Measurements from ENCODE around the gene FARP1. TPM values are rescaled to one million over a fixed set of nuclear protein-coding genes. Genes with fewer than 3 reads are reported as not detected.
"Not testable (repeated sequence)": the region's sequence is repeated elsewhere in the genome, so short reads cannot be mapped to it uniquely, and the experiment has no call there.

The FARP1 gene
- total RNA-seq, 4 donors from 2014 or later, result 13.1 to 71.2 (median 46.6) TPM

DNA sequence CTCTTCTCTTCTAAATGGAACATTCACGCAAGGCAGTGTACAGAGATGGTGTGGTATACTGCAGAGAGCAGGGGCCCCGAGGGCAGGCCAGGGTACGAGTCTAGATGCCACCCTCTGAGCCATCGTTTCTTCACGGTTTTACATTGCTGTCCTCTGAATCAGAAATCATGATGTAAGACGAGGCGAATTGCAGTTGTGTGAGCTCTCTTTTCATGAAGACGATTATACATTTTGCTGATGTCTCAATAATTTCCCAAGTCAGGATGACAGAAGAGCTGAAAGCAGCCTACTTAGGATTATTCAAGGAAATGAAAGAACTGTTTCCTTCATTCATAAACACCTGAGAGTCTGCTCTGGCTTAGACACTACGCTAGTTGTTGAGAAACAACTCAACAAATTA lies 127.9 kb downstream of the FARP1 start:
- Histone ChIP-seq H3K36me3 (no peaks in the 10 kb centered on the region), H3K27me3 (no peaks in the 10 kb centered on the region), H3K27ac (no peak overlapping the region), H3K4me1 (no peaks in the 10 kb centered on the region), H3K4me3 (no peak overlapping the region), H3K9me3 (no peaks in the 10 kb centered on the region)
- intact Hi-C loops (cut with DNase I; ENCODE audit: low total_unique reads), result no loop called here
- DNase-seq, result no peak
- no peak for TF ChIP-seq POLR2A (IDR thresholded peaks at IDR 0.05)
- TF ChIP-seq, protein P1, sequence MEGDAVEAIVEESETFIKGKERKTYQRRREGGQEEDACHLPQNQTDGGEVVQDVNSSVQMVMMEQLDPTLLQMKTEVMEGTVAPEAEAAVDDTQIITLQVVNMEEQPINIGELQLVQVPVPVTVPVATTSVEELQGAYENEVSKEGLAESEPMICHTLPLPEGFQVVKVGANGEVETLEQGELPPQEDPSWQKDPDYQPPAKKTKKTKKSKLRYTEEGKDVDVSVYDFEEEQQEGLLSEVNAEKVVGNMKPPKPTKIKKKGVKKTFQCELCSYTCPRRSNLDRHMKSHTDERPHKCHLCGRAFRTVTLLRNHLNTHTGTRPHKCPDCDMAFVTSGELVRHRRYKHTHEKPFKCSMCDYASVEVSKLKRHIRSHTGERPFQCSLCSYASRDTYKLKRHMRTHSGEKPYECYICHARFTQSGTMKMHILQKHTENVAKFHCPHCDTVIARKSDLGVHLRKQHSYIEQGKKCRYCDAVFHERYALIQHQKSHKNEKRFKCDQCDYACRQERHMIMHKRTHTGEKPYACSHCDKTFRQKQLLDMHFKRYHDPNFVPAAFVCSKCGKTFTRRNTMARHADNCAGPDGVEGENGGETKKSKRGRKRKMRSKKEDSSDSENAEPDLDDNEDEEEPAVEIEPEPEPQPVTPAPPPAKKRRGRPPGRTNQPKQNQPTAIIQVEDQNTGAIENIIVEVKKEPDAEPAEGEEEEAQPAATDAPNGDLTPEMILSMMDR (IDR thresholded peaks at IDR 0.05), result no peak

DNA sequence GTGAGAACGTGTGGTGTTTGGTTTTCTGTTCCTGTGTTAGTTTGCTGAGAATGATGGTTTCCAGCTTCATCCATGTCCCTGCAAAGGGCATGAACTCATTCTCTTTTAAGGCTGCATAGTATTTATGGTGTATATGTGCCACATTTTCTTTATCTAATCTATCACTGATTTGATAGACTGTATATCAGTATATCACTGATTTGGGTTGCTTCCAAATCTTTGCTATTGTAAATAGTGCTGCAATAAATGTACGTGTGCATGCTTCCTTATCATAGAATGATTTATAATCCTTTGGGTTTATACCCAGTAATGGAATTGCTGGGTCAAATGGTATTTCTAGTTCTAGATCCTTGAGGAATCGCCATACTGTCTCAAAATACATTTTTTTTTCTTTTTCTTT lies 128.8 kb downstream of the FARP1 start:
- H3K36me3 ChIP-seq; H3K4me1 ChIP-seq; H3K27ac ChIP-seq; intact Hi-C loops (cut with DNase I; ENCODE audit: low total_unique reads); H3K9me3 ChIP-seq; H3K27me3 ChIP-seq; DNase-seq; H3K4me3 ChIP-seq: not testable (repeated sequence)

DNA sequence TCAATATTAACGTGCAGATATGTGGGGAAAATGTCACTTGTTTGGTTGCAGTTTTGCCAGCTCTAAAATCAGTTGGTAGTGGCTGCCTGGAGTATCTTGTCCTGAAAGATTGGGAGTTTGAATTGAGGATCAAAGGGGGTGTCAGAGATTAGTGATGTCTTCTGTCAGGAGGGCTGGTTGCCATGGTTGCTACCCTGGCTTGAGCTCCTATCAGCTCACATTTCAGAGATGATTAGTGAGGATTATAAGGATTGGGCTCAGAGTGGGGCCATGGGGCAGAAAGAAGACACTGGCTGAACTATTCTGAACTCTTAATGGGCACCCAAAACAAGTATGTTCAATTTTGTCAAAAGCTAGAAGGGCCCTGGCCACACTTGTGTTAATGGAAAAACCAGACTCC lies 129.7 kb downstream of the FARP1 start:
- intact Hi-C loops (cut with DNase I; ENCODE audit: low total_unique reads), result no loop called here
- no peak for DNase-seq
- Histone ChIP-seq H3K4me3 (no peak overlapping the region), H3K27ac (no peak overlapping the region), H3K27me3 (no peaks in the 10 kb centered on the region), H3K36me3 (no peaks in the 10 kb centered on the region), H3K4me1 (no peaks in the 10 kb centered on the region), H3K9me3 (no peaks in the 10 kb centered on the region)
- no peak for TF ChIP-seq POLR2A (IDR thresholded peaks at IDR 0.05)
- TF ChIP-seq, protein P1 (IDR thresholded peaks at IDR 0.05), result no peak

DNA sequence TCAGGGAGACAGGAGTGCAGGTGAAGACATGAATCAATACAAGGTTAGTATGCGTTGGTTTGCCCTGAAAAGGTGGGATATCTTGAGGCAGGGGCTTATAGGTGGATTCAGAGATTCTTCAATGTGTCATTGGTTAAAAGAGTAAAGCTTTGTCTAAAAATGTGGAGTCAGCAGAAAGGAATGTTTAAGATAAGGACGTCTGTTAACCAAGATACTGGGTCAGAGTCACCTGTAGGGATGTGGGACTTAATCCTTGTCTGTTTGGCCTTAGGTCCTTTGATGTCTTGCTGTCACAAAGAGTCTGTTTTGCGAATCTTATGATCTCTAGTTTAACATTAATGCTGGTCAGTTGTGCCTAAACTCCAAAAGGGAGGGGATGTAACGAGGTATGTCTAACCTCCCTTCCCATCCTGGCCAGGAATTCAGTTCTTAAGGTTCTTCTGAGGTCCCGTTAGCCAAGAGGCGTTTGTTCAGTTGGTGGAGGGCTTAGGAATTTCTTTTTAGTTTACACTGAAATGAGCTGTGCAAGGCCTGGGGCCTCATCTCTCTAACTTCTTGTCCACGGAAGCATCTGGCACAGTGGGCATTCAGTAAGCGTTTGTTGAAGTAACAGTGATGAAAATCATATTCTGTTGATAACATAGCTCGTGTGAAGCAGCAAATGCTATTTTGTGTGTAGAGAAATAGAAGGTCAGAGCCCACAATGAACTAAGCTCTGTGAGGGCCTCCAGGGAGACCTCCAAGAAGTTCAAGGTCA lies 130.4 kb downstream of the FARP1 start:
- TF ChIP-seq, protein P1 (IDR thresholded peaks at IDR 0.05), result no peak
- no peak for TF ChIP-seq POLR2A (IDR thresholded peaks at IDR 0.05)
- H3K9me3 ChIP-seq, result no peaks in the 10 kb centered on the region
- no peak overlapping the region for H3K4me3 ChIP-seq
- H3K27ac ChIP-seq, result no peak overlapping the region
- intact Hi-C loops (cut with DNase I; ENCODE audit: low total_unique reads), result no loop called here
- no peaks in the 10 kb centered on the region for H3K36me3 ChIP-seq
- no peak for DNase-seq
- no peaks in the 10 kb centered on the region for H3K4me1 ChIP-seq
- H3K27me3 ChIP-seq, result no peaks in the 10 kb centered on the region

DNA sequence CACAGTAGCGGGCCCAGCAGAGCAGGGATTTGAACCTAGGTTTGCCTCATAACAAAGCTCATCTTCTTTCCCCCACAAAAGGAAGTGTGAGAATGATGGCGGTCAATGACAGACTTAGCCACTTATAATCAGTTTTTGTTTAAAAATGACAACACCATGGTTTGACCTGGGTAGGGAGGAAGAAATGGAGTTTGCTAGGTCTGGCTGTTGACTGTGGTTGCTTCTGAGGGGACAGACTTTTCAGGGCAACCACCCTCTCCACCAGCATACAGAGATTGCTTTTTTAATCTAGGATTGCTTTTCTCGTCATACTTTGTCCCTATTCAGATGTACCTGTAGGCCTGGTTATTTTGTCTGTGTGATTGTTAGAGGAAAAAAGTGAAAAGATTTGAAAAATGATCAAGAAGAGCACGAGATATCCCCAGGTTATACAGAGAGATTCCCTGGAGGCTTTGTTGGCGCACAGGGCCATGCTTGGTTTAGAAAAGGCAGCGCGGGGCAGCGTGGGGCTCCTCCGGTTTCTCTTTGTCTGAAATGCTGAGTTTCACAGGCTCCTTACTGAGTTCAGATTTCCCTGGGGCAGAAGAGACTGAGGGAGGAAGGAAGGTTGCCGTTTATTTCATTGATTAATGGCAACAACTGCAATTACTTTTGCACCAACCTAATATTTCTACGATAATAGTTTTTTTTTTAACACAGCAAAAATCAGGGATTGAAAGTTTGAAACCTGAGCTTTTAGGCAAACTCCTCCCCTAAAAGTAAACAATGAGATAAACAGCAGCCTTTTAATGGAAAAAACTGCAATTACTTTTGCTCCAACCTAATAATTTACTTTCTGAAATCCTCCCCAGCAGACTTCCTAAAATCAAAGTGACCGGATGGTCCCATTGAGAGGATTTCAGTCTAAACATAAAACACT lies 131.2 kb downstream of the FARP1 start:
- intact Hi-C loops (cut with DNase I; ENCODE audit: low total_unique reads), result no loop called here

More for the DNA sequence above, 131.2 kb downstream of the FARP1 start:
- H3K36me3 ChIP-seq, result no peaks in the 10 kb centered on the region
- no peak overlapping the region for H3K27ac ChIP-seq
- no peak overlapping the region for H3K4me3 ChIP-seq
- no peak for DNase-seq
- no peaks in the 10 kb centered on the region for H3K9me3 ChIP-seq
- H3K4me1 ChIP-seq, result no peaks in the 10 kb centered on the region
- no peak for TF ChIP-seq POLR2A (IDR thresholded peaks at IDR 0.05)
- TF ChIP-seq, protein P1 (IDR thresholded peaks at IDR 0.05), result no peak
- H3K27me3 ChIP-seq, result no peaks in the 10 kb centered on the region
